ENCODE data around the gene PAPSS1.

- TF ChIP-seq, protein P1, sequence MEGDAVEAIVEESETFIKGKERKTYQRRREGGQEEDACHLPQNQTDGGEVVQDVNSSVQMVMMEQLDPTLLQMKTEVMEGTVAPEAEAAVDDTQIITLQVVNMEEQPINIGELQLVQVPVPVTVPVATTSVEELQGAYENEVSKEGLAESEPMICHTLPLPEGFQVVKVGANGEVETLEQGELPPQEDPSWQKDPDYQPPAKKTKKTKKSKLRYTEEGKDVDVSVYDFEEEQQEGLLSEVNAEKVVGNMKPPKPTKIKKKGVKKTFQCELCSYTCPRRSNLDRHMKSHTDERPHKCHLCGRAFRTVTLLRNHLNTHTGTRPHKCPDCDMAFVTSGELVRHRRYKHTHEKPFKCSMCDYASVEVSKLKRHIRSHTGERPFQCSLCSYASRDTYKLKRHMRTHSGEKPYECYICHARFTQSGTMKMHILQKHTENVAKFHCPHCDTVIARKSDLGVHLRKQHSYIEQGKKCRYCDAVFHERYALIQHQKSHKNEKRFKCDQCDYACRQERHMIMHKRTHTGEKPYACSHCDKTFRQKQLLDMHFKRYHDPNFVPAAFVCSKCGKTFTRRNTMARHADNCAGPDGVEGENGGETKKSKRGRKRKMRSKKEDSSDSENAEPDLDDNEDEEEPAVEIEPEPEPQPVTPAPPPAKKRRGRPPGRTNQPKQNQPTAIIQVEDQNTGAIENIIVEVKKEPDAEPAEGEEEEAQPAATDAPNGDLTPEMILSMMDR (IDR thresholded peaks at IDR 0.05): no peak
- TF ChIP-seq POLR2A (IDR thresholded peaks at IDR 0.05): no peak
These were observed 61.4 kb downstream of the PAPSS1 start for GRCh38 chr4:107658400-107659336.

Data from lower leg skin (tissue), 3 donors.